Raji (cell line): ENCODE measurements around the gene HOXB7.

Experiments used
- POLR2A ChIP-seq: IDR thresholded peaks from 2 replicates; pipeline ENCODE4 v1.6.1; 2011; ENCODE audit warnings: low read depth, low read length, control low read depth; ENCODE audit not compliant: insufficient read depth

The HOXB7 gene

GRCh38 chr17:48597778-48598631 lies 12.8 kb downstream of the HOXB7 start:
- no peak for TF ChIP-seq POLR2A

GRCh38 chr17:48597528-48597777 lies 13.4 kb downstream of the HOXB7 start:
- no peak for TF ChIP-seq POLR2A

- no peak for TF ChIP-seq POLR2A
Measured at GRCh38 chr17:48596735-48597527, 13.9 kb downstream of the HOXB7 start.

GRCh38 chr17:48596000-48596734 lies 14.7 kb downstream of the HOXB7 start:
- no peak for TF ChIP-seq POLR2A

GRCh38 chr17:48595278-48595999 lies 15.4 kb downstream of the HOXB7 start:
- no peak for TF ChIP-seq POLR2A

- no peak for TF ChIP-seq POLR2A
Measured at GRCh38 chr17:48594538-48595277, 16.1 kb downstream of the HOXB7 start.

GRCh38 chr17:48593840-48594537 lies 16.8 kb downstream of the HOXB7 start:
- TF ChIP-seq POLR2A: no peak

- TF ChIP-seq POLR2A: no peak
Measured at GRCh38 chr17:48593126-48593829, 17.5 kb downstream of the HOXB7 start, which contains the start of gene HOXB5. HOXB5 (minus strand) TSS chr17:48593779; CDS start chr17:48593682, 97 bp downstream.

GRCh38 chr17:48592577-48592976 lies 18.2 kb downstream of the HOXB7 start:
- TF ChIP-seq POLR2A: no peak

GRCh38 chr17:48592057-48592514 lies 18.7 kb downstream of the HOXB7 start:
- TF ChIP-seq POLR2A: no peak

- no peak for TF ChIP-seq POLR2A
Measured at GRCh38 chr17:48591255-48592056, 19.4 kb downstream of the HOXB7 start.

- TF ChIP-seq POLR2A: no peak
Measured at GRCh38 chr17:48590607-48591161, 20.1 kb downstream of the HOXB7 start.
